Effector memory CD8-positive, alpha-beta T cell (primary cell): ENCODE results near the gene SS18L1.

ENCODE experiments used
- ATAC-seq: fragments of 150-1000 bp; cut with Tn5 transposase; replicated peaks from 2 replicates; pipeline ENCODE4 v1.10.0; 2021; ENCODE audit warnings: mild to moderate bottlenecking, moderate library complexity
- DNase-seq, 3 experiments: peaks; one replicate each; pipeline ENCODE4 v3.0.0; 2021
- H3K27ac Mint-ChIP-seq, 2 donors: one replicate each; pipeline ENCODE4 v1.8.0; 2022; ENCODE audit warnings: mild to moderate bottlenecking in 2 of 2, mixed read lengths in 2 of 2, moderate library complexity in 2 of 2
- H3K27me3 Mint-ChIP-seq, 2 donors: one replicate each; pipeline ENCODE4 v1.8.0; 2022; ENCODE audit warnings: mixed read lengths in 2 of 2
- H3K36me3 Mint-ChIP-seq: one replicate; pipeline ENCODE4 v1.8.0; 2022; ENCODE audit warnings: mild to moderate bottlenecking, moderate library complexity, mixed read lengths; ENCODE audit not compliant: insufficient read depth
- H3K4me1 Mint-ChIP-seq, 2 donors: one replicate each; pipeline ENCODE4 v1.8.0; 2022; ENCODE audit warnings: low read depth in 2 of 2, mixed read lengths in 2 of 2
- H3K4me3 Mint-ChIP-seq, 2 donors: one replicate each; pipeline ENCODE4 v1.8.0; 2022; ENCODE audit warnings: mild to moderate bottlenecking in 2 of 2, mixed read lengths in 2 of 2, moderate library complexity in 2 of 2
- H3K9me3 Mint-ChIP-seq, 2 donors: one replicate each; pipeline ENCODE4 v1.8.0; 2022; ENCODE audit warnings: mixed read lengths in 2 of 2

Gene SS18L1

DNA sequence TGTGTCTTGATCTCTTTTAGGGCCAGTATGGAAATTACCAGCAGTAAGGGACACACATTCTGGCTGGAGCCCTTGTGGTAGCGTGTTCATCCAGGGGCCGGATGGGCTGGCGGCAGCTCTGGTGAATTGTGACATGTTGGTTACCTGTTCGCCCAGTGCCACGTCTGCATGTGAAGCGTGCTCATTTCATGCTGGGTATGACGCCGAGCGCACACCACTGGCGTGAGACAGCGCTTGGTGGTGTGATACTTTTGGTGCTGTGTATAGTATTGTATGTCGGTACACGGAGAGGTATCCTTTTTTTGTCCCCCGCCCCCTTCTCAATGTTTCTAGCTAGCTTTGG, 35.6 kb downstream of the SS18L1 start:
- no peak for ATAC-seq
- H3K4me3 Mint-ChIP-seq: no peak overlapping the region

GRCh38 chr20:62181808-62182207, 38.2 kb downstream of the SS18L1 start:
- H3K27me3 Mint-ChIP-seq: no peaks in the 10 kb centered on the region
- peaks cover 23% of the 10 kb centered on the region for H3K36me3 Mint-ChIP-seq
- no peak for ATAC-seq

More for the DNA sequence above, 35.6 kb downstream of the SS18L1 start:
- Mint-ChIP-seq H3K4me1 (peaks cover 9 to 13% of the 10 kb centered on the region in 2 donors), H3K27ac (no peak overlapping the region), H3K27me3 (no peaks in the 10 kb centered on the region), H3K9me3 (no peaks in the 10 kb centered on the region), H3K36me3 (peaks cover 22% of the 10 kb centered on the region)
- DNase-seq: no peak

GRCh38 chr20:62182469-62183425, 39.2 kb downstream of the SS18L1 start, which contains the start of gene MTG2:
MTG2 (plus strand) TSS chr20:62183028; CDS start chr20:62193421, 10,393 bp downstream.
- peak within 1 kb of the TSS; percentile 88 to 91 for H3K4me3 Mint-ChIP-seq
- H3K27ac Mint-ChIP-seq: peak within 1 kb of the TSS; percentile 96
- DNase-seq (peak; percentile 87 to 91 (median 88)), ATAC-seq (peak; percentile 91)
- H3K9me3 Mint-ChIP-seq: no peaks in the 10 kb centered on the region
- H3K36me3 Mint-ChIP-seq: peaks cover 23% of the 10 kb centered on the region
- no peaks in the 10 kb centered on the region for H3K27me3 Mint-ChIP-seq
- peaks cover 27 to 30% of the 10 kb centered on the region in 2 donors for H3K4me1 Mint-ChIP-seq

More at GRCh38 chr20:62181808-62182207, 38.2 kb downstream of the SS18L1 start:
- H3K9me3 Mint-ChIP-seq: no peaks in the 10 kb centered on the region
- H3K27ac Mint-ChIP-seq: peak overlapping the region; percentile 96
- no peak for DNase-seq
- H3K4me3 Mint-ChIP-seq: peak overlapping the region; percentile 88 to 91
- H3K4me1 Mint-ChIP-seq: peaks cover 20 to 21% of the 10 kb centered on the region in 2 donors

- Mint-ChIP-seq H3K9me3 (no peaks in the 10 kb centered on the region), H3K36me3 (peaks cover 23% of the 10 kb centered on the region), H3K27ac (peak overlapping the region; percentile 96), H3K4me3 (peak overlapping the region; percentile 88 to 91), H3K4me1 (peaks cover 29 to 31% of the 10 kb centered on the region in 2 donors), H3K27me3 (no peaks in the 10 kb centered on the region)
- ATAC-seq: no peak
- no peak for DNase-seq
Measured at GRCh38 chr20:62183426-62184142, 40.0 kb downstream of the SS18L1 start.

- no peak overlapping the region for H3K4me3 Mint-ChIP-seq
- ATAC-seq (no peak), DNase-seq (no peak)
- H3K9me3 Mint-ChIP-seq: no peaks in the 10 kb centered on the region
- no peak overlapping the region for H3K27ac Mint-ChIP-seq
- H3K36me3 Mint-ChIP-seq: peaks cover 30% of the 10 kb centered on the region
- no peaks in the 10 kb centered on the region for H3K27me3 Mint-ChIP-seq
- H3K4me1 Mint-ChIP-seq: peaks cover 31 to 32% of the 10 kb centered on the region in 2 donors
Measured at GRCh38 chr20:62186096-62186426, 42.5 kb downstream of the SS18L1 start.

DNA sequence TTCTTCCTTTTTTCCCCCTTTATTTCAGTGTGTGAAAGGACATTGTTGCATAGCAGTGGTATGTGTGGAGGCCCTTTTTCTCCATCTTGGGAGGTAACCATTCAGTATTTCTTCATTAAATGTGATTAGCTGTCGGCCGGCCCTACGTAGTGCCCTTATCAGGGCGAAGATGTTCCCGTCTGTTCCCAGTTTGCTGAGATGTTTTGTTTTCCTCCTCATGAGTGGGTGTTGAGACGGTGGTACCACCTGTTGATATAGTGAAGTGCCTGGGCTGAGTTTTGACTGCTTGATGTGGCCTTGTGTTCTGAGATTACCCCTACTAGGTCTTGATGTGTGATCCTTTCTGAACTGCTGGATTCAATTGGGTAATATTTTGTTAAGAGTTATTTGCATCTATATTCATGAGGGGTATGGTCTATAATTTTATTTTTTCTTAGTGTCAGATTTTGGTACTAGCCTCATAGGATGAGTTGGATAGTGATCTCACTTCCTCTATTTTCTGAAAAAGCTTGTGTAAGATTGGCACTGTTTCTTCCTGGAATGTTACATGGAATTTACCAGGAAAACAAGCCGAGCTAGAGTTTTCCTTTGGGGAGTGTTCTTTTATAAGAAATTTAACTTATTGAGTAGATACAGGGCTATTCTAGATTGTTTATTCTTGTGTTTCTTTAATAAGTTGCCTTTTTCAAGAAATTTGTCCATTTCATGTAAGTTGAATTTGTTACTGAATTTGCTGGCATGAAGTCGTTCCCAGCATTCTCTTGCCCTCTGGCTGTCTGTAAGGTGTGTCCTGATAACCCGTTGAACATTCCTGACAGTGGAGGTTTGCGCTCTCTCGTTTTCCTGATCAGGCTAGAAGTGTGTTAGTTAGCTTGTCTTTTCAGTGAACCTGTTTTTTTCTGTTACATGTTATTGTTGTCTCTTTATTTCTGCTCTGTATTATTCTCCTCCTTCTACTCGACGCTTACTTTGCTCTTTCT, 43.6 kb downstream of the SS18L1 start:
- H3K9me3 Mint-ChIP-seq: no peaks in the 10 kb centered on the region
- H3K27ac Mint-ChIP-seq: peak overlapping the region; percentile 36 to 73
- peaks cover 34% of the 10 kb centered on the region for H3K36me3 Mint-ChIP-seq
- no peak overlapping the region for H3K4me3 Mint-ChIP-seq
- no peak for ATAC-seq
- no peaks in the 10 kb centered on the region for H3K27me3 Mint-ChIP-seq
- no peak for DNase-seq
- peaks cover 27 to 32% of the 10 kb centered on the region in 2 donors for H3K4me1 Mint-ChIP-seq

GRCh38 chr20:62190639-62191411, 47.3 kb downstream of the SS18L1 start:
- Mint-ChIP-seq H3K36me3 (peaks cover 25% of the 10 kb centered on the region), H3K27ac (no peak overlapping the region), H3K4me1 (peaks cover 13 to 18% of the 10 kb centered on the region in 2 donors), H3K9me3 (no peaks in the 10 kb centered on the region), H3K4me3 (no peak overlapping the region), H3K27me3 (no peaks in the 10 kb centered on the region)
- ATAC-seq (no peak), DNase-seq (no peak)

- DNase-seq (no peak), ATAC-seq (no peak)
- H3K4me1 Mint-ChIP-seq: peaks cover 9 to 15% of the 10 kb centered on the region in 2 donors
- no peaks in the 10 kb centered on the region for H3K9me3 Mint-ChIP-seq
- H3K4me3 Mint-ChIP-seq: no peak overlapping the region
- H3K27ac Mint-ChIP-seq: no peak overlapping the region
- H3K36me3 Mint-ChIP-seq: peaks cover 36% of the 10 kb centered on the region
- H3K27me3 Mint-ChIP-seq: no peaks in the 10 kb centered on the region
Measured at GRCh38 chr20:62191781-62192559, 48.4 kb downstream of the SS18L1 start.

DNA sequence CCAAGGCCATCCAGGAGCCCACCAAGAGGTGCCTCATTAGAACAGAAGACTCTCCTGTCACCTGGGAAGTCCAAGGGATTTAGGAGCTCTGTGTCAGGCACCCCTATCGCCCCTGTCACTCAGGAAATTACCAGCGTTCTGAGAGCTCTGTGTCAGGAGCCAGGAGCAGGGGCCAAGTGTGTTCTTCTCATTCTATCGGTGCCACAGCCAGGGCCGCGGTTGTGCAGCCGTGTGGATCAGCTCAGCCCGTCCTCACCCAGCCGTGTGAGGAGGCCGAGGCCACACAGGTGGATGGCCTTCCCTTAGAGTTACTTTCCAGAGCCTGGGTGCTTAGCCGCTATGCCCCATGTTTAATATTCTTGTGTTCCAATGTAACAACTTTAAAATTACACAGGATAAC, 49.1 kb downstream of the SS18L1 start:
- H3K27me3 Mint-ChIP-seq: no peaks in the 10 kb centered on the region
- H3K9me3 Mint-ChIP-seq: no peaks in the 10 kb centered on the region
- H3K36me3 Mint-ChIP-seq: peaks cover 43% of the 10 kb centered on the region
- no peak for ATAC-seq
- no peak for DNase-seq
- no peak overlapping the region for H3K4me3 Mint-ChIP-seq
- peaks cover 6 to 9% of the 10 kb centered on the region in 2 donors for H3K4me1 Mint-ChIP-seq
- peak overlapping the region in 1 of 2 donors; percentile 51 for H3K27ac Mint-ChIP-seq

DNA sequence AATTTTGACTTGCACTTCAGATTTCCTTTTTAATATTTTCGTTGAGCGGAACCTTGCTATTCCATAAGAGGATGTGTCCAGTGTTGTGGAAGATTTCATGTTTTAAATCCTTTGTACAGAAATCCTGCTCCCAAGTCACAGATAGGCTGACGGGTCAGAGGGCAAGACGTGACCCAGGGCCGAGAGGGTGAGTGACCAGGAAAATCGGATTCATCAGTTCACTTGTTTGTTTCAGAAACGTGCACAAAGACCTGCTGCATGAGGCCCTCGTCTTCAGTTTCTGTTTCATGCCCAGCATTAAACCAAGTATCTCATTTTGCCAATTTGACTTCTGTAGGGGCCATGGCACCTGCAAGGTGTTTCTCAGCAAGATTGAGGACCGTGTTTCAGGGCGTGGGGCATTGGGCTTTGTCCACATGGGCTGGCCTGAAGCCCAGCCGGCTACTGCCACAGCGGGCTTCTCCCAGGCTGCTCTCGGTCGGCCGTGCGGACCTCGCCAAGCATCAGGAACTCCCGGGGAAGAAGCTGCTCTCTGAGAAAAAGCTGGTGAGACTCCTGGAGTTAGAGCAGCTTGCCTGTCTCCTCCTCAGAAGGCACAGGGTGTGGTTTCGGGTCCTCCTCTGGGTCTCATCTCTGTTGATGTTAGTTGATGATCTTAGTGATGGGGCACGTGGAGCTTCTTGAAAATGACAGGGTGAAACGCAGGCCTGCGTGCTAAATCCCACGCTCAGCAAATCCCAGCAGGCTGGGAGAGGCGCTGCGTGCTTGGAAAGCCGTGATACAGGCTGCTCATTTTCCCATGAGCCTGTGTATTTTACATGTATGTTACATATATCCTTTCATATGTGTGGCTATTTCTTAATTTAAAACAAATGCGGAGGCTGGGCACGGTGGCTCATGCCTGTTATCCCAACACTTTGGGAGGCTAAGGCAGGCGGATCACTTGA, 49.8 kb downstream of the SS18L1 start:
- Mint-ChIP-seq H3K27me3 (no peaks in the 10 kb centered on the region), H3K4me3 (no peak overlapping the region), H3K9me3 (no peaks in the 10 kb centered on the region), H3K4me1 (peaks cover 2 to 6% of the 10 kb centered on the region in 2 donors), H3K27ac (peak overlapping the region in 1 of 2 donors; percentile 51), H3K36me3 (peaks cover 47% of the 10 kb centered on the region)
- DNase-seq: no peak
- no peak for ATAC-seq

DNA sequence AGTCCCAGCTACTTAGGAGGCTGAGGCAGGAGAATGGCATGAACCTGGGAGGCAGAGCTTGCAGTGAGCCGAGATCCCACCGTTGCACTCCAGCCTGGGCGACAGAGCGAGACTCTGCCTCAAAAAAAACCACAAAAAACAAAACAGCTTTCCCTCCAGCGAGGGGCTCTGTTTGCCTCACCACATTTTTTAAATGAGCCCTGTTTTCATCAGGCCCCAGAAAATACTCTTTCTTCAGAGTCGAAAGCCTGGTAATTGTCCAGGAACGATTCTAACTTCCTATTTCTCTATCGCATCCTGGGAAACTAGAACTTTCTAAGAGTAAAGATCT, 51.5 kb downstream of the SS18L1 start:
- no peak for DNase-seq
- Mint-ChIP-seq H3K9me3 (no peaks in the 10 kb centered on the region), H3K4me3 (no peak overlapping the region), H3K27ac (peak overlapping the region in 1 of 2 donors; percentile 38), H3K27me3 (no peaks in the 10 kb centered on the region), H3K36me3 (peaks cover 51% of the 10 kb centered on the region), H3K4me1 (peaks cover 2 to 6% of the 10 kb centered on the region in 2 donors)
- ATAC-seq: no peak
